CD8-positive, alpha-beta memory T cell (primary cell): ENCODE data around the gene CYB5R2. TPM values are rescaled to one million over a fixed set of nuclear protein-coding genes. Genes with fewer than 3 reads are reported as not detected.

Source experiments
- CTCF ChIA-PET: fragments of 350-600 bp; sonication (Branson Sonifier 250); formaldehyde crosslinking; loops from one replicate; lab custom pipeline; 2021; ENCODE audit warnings: antibody characterized with exemption; lab: Charles Lee
- POLR2A ChIA-PET: fragments of 350-600 bp; sonication (Branson Sonifier 250); formaldehyde crosslinking; loops from one replicate; lab custom pipeline; 2021; ENCODE audit warnings: antibody characterized with exemption; lab: Charles Lee
- DNase-seq, 5 donors: peaks; one replicate each; pipeline versions ENCODE4 v3.0.0 to v3.0.0-alpha.2; 2020 to 2022; ENCODE audit warnings: mixed read lengths in 1 of 5
- H3K27ac ChIP-seq: one replicate; pipeline ENCODE4 v1.7.0; 2013; ENCODE audit warnings: low read depth, mild to moderate bottlenecking, low read length, moderate library complexity
- H3K27me3 ChIP-seq: 2 replicates; pipeline ENCODE4 v1.7.0; 2013; ENCODE audit warnings: low read length, mild to moderate bottlenecking; ENCODE audit not compliant: insufficient read depth, poor library complexity, severe bottlenecking
- H3K36me3 ChIP-seq: 2 replicates; pipeline ENCODE4 v1.7.0; 2013; ENCODE audit warnings: mild to moderate bottlenecking, low read length, moderate library complexity; ENCODE audit not compliant: insufficient read depth
- H3K4me1 ChIP-seq: 2 replicates; pipeline ENCODE4 v1.7.0; 2013; ENCODE audit warnings: mild to moderate bottlenecking, low read length, moderate library complexity; ENCODE audit not compliant: insufficient read depth
- H3K4me3 ChIP-seq: 2 replicates; pipeline ENCODE4 v1.7.0; 2013; ENCODE audit warnings: mild to moderate bottlenecking, low read length
- H3K9me3 ChIP-seq: 2 replicates; pipeline ENCODE4 v1.7.0; 2013; ENCODE audit warnings: mild to moderate bottlenecking, low read length
- H3K27ac Mint-ChIP-seq, 8 donors: one replicate each; pipeline ENCODE4 v1.8.0; 2020 to 2021; ENCODE audit warnings: mixed read lengths in 8 of 8, mild to moderate bottlenecking in 6 of 8, inconsistent platforms in 3 of 8, moderate library complexity in 3 of 8
- H3K27me3 Mint-ChIP-seq, 2 donors: one replicate each; pipeline ENCODE4 v1.8.0; 2020 to 2021; ENCODE audit warnings: mixed read lengths in 2 of 2, mild to moderate bottlenecking in 1 of 2, moderate library complexity in 1 of 2
- H3K36me3 Mint-ChIP-seq, 3 donors: one replicate each; pipeline ENCODE4 v1.8.0; 2020 to 2021; ENCODE audit warnings: mixed read lengths in 3 of 3, inconsistent platforms in 1 of 3, mild to moderate bottlenecking in 1 of 3
- H3K4me1 Mint-ChIP-seq, 3 donors: one replicate each; pipeline ENCODE4 v1.8.0; 2020 to 2021; ENCODE audit warnings: mixed read lengths in 3 of 3, inconsistent platforms in 1 of 3, mild to moderate bottlenecking in 1 of 3
- H3K4me3 Mint-ChIP-seq, 7 donors: one replicate each; pipeline ENCODE4 v1.8.0; 2020 to 2021; ENCODE audit warnings: mixed read lengths in 7 of 7, mild to moderate bottlenecking in 6 of 7, moderate library complexity in 4 of 7, inconsistent platforms in 2 of 7
- H3K9me3 Mint-ChIP-seq, 5 donors: one replicate each; pipeline ENCODE4 v1.8.0; 2020 to 2022; ENCODE audit warnings: mixed read lengths in 5 of 5, mild to moderate bottlenecking in 3 of 5, moderate library complexity in 2 of 5, inconsistent platforms in 1 of 5
- polyA plus RNA-seq: library from polyadenylated mRNA; unstranded; fragments of 300-500 nt; fragmentation: Illumina TruSeq; gene quantifications from one replicate; pipeline ENCODE4 v1.2.3, GENCODE V29; 2021
- total RNA-seq, 2 experiments: library from RNA; stranded (reverse); gene quantifications; one replicate each; pipeline ENCODE4 v1.2.3, GENCODE V29; 2021

CYB5R2 gene
- total and polyA plus RNA-seq, 3 experiments from 2014 or later: 0.12 to 1.2 (median 0.80) TPM

DNA sequence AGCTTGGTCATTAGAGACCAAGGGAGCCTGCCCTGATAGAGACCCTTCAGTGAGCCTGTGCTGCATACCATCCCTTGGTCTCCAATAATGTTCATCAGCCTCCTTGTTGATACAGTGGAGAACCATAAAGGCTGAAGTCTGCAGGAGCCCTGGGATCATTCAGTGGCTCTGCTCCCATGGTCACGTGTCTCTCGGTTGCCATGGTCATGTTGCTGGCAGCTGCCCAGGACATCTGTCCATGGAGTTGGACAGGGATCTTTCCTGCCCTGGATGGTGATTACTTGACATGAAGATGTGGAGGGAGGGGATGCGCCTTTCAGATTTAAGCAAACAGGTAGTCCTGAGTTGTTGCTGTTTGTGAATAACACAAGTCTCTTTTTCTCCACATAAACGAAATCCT is 38.2 kb downstream of the CYB5R2 start:
- Mint-ChIP-seq H3K27me3 (no peaks in the 10 kb centered on the region), H3K36me3 (peaks cover 14 to 75% (median 16%) of the 10 kb centered on the region in 3 donors), H3K27ac (no peak overlapping the region), H3K4me1 (no peaks in the 10 kb centered on the region), H3K9me3 (no peaks in the 10 kb centered on the region), H3K4me3 (no peak overlapping the region)
- no peaks in the 10 kb centered on the region for H3K4me1 ChIP-seq
- DNase-seq: no peak
- ChIA-PET POLR2A (no interaction called here), CTCF (no interaction called here)
- H3K36me3 ChIP-seq: peaks cover 5% of the 10 kb centered on the region
- H3K4me3 ChIP-seq: no peak overlapping the region
- H3K9me3 ChIP-seq: no peaks in the 10 kb centered on the region
- H3K27ac ChIP-seq: no peak overlapping the region
- no peaks in the 10 kb centered on the region for H3K27me3 ChIP-seq

DNA sequence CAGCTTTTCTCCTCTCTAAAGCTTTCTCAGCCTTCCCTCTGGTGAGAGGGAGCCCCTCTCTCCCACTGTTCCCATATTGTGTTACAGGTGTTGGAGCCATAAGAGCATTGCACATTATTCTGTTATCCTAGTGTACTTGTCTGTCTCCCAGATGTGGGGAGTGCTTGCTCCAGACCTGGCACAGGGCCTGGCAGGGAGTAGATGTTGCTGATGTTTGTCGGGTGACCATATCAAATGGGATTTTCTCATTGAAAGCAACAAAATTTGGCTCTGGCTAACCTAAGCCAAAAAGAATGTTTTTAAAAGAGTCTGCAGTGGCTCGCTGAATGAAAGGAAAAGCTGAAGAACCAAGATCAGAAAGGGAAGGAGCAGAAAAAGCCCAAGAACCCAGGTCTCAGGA is 41.1 kb downstream of the CYB5R2 start:
- Histone ChIP-seq H3K9me3 (no peaks in the 10 kb centered on the region), H3K27me3 (no peaks in the 10 kb centered on the region), H3K4me3 (no peak overlapping the region), H3K27ac (no peak overlapping the region), H3K4me1 (no peaks in the 10 kb centered on the region), H3K36me3 (peaks cover 5% of the 10 kb centered on the region)
- no peaks in the 10 kb centered on the region for H3K27me3 Mint-ChIP-seq
- no peak overlapping the region for H3K4me3 Mint-ChIP-seq
- CTCF ChIA-PET: no interaction called here
- POLR2A ChIA-PET: no interaction called here
- no peaks in the 10 kb centered on the region for H3K4me1 Mint-ChIP-seq
- no peak overlapping the region for H3K27ac Mint-ChIP-seq
- no peak for DNase-seq
- peaks cover 12 to 80% (median 18%) of the 10 kb centered on the region in 3 donors for H3K36me3 Mint-ChIP-seq
- H3K9me3 Mint-ChIP-seq: no peaks in the 10 kb centered on the region

DNA sequence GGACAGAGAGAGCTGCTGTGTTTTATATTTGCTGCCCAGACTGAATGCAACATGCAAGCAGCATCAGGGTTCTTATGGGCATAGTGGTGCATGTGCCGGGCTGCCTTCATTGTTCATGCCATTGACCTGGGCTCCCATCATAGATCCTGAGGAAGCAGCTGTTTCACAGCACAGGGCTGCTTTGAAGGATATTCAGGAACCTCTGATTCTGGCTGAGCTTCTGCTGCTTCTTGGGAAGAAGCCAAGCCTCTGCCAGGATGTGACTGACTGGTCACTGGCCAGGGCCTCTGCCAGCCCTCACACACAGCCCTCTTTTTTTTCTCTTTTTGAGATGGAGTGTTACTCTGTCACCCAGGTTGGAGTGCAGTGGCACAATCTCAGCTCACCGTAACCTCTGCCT is 43.3 kb downstream of the CYB5R2 start:
- POLR2A ChIA-PET: no interaction called here
- peaks cover 9 to 73% (median 17%) of the 10 kb centered on the region in 3 donors for H3K36me3 Mint-ChIP-seq
- H3K27ac ChIP-seq: no peak overlapping the region
- H3K4me3 Mint-ChIP-seq: no peak overlapping the region
- peaks cover 5% of the 10 kb centered on the region for H3K36me3 ChIP-seq
- no peak for DNase-seq
- H3K4me1 ChIP-seq: no peaks in the 10 kb centered on the region
- CTCF ChIA-PET: no interaction called here
- H3K27me3 ChIP-seq: no peaks in the 10 kb centered on the region
- H3K4me1 Mint-ChIP-seq: no peaks in the 10 kb centered on the region
- H3K27me3 Mint-ChIP-seq: no peaks in the 10 kb centered on the region
- peak overlapping the region in 1 of 8 donors; percentile 16 for H3K27ac Mint-ChIP-seq
- no peak overlapping the region for H3K4me3 ChIP-seq
- H3K9me3 ChIP-seq: no peaks in the 10 kb centered on the region
- H3K9me3 Mint-ChIP-seq: no peaks in the 10 kb centered on the region

GRCh38 chr11:7628660-7629059 is 44.6 kb downstream of the CYB5R2 start:
- Histone ChIP-seq H3K36me3 (peaks cover 5% of the 10 kb centered on the region), H3K27me3 (no peaks in the 10 kb centered on the region), H3K27ac (no peak overlapping the region), H3K4me1 (no peaks in the 10 kb centered on the region), H3K9me3 (no peaks in the 10 kb centered on the region), H3K4me3 (no peak overlapping the region)
- Mint-ChIP-seq H3K4me1 (no peaks in the 10 kb centered on the region), H3K27me3 (no peaks in the 10 kb centered on the region), H3K9me3 (no peaks in the 10 kb centered on the region), H3K27ac (no peak overlapping the region), H3K4me3 (no peak overlapping the region), H3K36me3 (peaks cover 4 to 67% (median 14%) of the 10 kb centered on the region in 3 donors)
- no peak for DNase-seq
- ChIA-PET POLR2A (no interaction called here), CTCF (no interaction called here)

DNA sequence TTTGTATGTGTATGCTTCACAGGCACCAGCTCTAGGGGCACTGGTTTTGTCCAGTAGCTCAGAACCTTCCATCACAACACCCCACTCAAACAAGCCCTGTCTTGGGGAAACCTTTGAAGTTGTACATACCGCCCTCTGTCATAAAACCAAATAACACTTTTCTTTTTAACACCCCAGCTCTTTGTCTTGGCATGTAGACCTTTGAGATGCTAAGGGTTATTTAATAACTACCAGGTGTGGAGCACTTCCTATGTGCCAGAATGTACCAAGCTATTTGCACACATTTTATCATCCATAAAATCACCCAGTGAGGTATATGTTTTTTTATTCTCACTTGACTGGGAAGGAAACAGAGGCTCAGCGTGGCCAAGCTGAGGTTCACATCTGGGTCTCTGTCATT is 50.6 kb downstream of the CYB5R2 start:
- Mint-ChIP-seq H3K27me3 (no peaks in the 10 kb centered on the region), H3K36me3 (peaks cover 0 to 34% (median 5%) of the 10 kb centered on the region in 3 donors), H3K9me3 (no peaks in the 10 kb centered on the region), H3K27ac (no peak overlapping the region), H3K4me3 (no peak overlapping the region), H3K4me1 (no peaks in the 10 kb centered on the region)
- Histone ChIP-seq H3K4me3 (no peak overlapping the region), H3K27ac (no peak overlapping the region), H3K27me3 (no peaks in the 10 kb centered on the region), H3K36me3 (no peaks in the 10 kb centered on the region), H3K4me1 (no peaks in the 10 kb centered on the region), H3K9me3 (no peaks in the 10 kb centered on the region)
- POLR2A ChIA-PET: no interaction called here
- DNase-seq: no peak
- CTCF ChIA-PET: interaction anchor here (0.8 to 1.2 kb wide), 2 partner anchors 15 to 110 kb away, joined by 3 read pairs; no protein-coding TSS in a partner anchor

DNA sequence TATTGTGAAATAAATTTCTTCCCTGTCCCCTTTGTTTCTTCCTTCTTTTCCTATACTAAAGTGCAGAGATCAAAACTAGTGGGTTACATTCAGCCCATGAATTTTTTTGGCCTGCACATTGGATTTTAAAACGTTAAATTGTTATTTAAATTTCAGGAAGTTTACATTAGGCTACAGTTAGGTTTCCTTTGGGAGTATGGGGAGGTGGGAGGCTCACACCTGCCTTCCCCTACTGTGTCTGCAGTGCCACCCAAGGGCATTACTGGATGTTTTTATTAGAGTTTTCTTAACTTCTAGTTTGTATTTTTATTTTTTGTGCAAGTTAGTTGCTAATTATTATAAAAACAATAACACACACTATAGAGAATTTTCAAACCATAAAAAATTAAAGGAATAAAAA is 51.7 kb downstream of the CYB5R2 start:
- no peak for DNase-seq
- H3K4me1 ChIP-seq: no peaks in the 10 kb centered on the region
- ChIA-PET CTCF (no interaction called here), POLR2A (no interaction called here)
- H3K36me3 ChIP-seq: no peaks in the 10 kb centered on the region
- Mint-ChIP-seq H3K9me3 (no peaks in the 10 kb centered on the region), H3K36me3 (peaks cover 2 to 38% (median 5%) of the 10 kb centered on the region in 3 donors), H3K27ac (no peak overlapping the region), H3K4me3 (no peak overlapping the region), H3K27me3 (no peaks in the 10 kb centered on the region), H3K4me1 (no peaks in the 10 kb centered on the region)
- no peak overlapping the region for H3K27ac ChIP-seq
- H3K9me3 ChIP-seq: no peaks in the 10 kb centered on the region
- H3K27me3 ChIP-seq: no peaks in the 10 kb centered on the region
- H3K4me3 ChIP-seq: no peak overlapping the region

DNA sequence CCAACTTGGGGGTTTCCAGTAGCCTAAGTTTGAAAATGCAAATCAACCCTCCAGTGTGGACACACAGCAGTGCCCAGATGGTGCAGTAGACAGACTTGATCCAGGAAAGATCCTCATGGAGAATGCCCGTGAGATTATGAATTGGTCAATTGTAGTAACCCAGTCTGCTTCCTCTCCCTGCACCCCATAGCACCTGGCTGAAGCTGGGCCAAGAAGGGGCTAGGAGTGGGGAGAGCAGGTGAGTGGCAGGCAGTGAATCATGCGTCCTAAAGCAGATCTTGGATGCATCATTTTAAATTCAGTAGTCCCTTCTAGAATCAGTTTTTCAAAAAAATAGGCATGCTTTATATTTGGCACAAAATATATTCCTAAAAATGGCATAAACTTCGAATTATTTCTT is 52.2 kb downstream of the CYB5R2 start:
- Mint-ChIP-seq H3K27me3 (no peaks in the 10 kb centered on the region), H3K36me3 (peaks cover 5 to 36% (median 9%) of the 10 kb centered on the region in 3 donors), H3K9me3 (no peaks in the 10 kb centered on the region), H3K4me3 (no peak overlapping the region), H3K27ac (peak overlapping the region in 1 of 8 donors; percentile 57), H3K4me1 (no peaks in the 10 kb centered on the region)
- no peak overlapping the region for H3K27ac ChIP-seq
- no peaks in the 10 kb centered on the region for H3K36me3 ChIP-seq
- ChIA-PET POLR2A (no interaction called here), CTCF (interaction anchor here (1.4 kb wide), 1 partner anchor 10 kb away, joined by 3 read pairs; no protein-coding TSS in a partner anchor)
- H3K9me3 ChIP-seq: no peaks in the 10 kb centered on the region
- no peak for DNase-seq
- no peak overlapping the region for H3K4me3 ChIP-seq
- H3K27me3 ChIP-seq: no peaks in the 10 kb centered on the region
- H3K4me1 ChIP-seq: no peaks in the 10 kb centered on the region

DNA sequence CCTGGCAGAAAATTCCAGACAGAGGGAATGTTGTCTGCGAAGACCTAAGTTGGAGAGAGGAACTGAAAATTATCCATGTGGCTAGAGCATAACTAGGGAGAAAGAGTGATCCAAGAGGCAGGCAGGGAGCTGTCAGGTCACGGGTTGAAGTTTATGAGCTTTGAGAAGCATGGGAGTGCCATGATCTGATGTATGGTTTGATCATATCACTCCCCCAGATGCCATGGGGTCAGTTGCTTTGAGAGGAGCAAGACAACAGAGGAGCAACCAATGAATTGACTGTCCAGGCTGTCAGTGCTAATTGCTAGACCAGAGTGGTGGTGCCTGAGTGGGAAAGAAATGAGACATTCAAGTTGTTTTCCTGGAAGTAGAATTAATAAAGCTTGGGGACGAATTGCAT is 54.0 kb downstream of the CYB5R2 start:
- H3K9me3 Mint-ChIP-seq: no peaks in the 10 kb centered on the region
- no peak overlapping the region for H3K27ac Mint-ChIP-seq
- Histone ChIP-seq H3K36me3 (no peaks in the 10 kb centered on the region), H3K9me3 (no peaks in the 10 kb centered on the region), H3K27me3 (no peaks in the 10 kb centered on the region), H3K4me1 (no peaks in the 10 kb centered on the region), H3K4me3 (no peak overlapping the region), H3K27ac (no peak overlapping the region)
- H3K4me1 Mint-ChIP-seq: no peaks in the 10 kb centered on the region
- CTCF ChIA-PET: no interaction called here
- H3K36me3 Mint-ChIP-seq: peaks cover 4 to 30% (median 5%) of the 10 kb centered on the region in 3 donors
- POLR2A ChIA-PET: no interaction called here
- H3K27me3 Mint-ChIP-seq: no peaks in the 10 kb centered on the region
- no peak for DNase-seq
- no peak overlapping the region for H3K4me3 Mint-ChIP-seq

DNA sequence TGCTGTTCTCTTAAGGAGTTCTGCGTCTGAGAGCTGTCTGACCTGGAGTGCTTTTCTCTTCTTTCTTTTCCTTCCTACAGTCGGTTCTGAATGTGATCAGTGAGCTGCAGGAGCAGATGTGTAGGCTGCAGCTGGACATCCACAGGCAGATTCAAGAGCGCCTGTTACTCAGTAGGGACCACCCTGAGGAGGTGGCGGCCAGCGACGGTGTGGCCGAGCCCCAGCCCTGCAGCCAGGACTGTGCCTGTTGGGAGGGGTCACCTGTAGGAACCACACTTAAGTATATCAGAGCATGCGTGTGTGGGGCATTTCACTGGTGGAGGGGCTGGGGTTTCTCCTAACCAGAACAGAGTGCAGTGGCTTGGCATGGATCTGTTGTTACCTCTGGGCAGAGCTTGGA is 56.3 kb downstream of the CYB5R2 start:
- H3K27ac Mint-ChIP-seq: no peak overlapping the region
- H3K9me3 Mint-ChIP-seq: no peaks in the 10 kb centered on the region
- no peaks in the 10 kb centered on the region for H3K27me3 Mint-ChIP-seq
- H3K27ac ChIP-seq: no peak overlapping the region
- H3K9me3 ChIP-seq: no peaks in the 10 kb centered on the region
- CTCF ChIA-PET: no interaction called here
- H3K4me1 Mint-ChIP-seq: no peaks in the 10 kb centered on the region
- no peaks in the 10 kb centered on the region for H3K27me3 ChIP-seq
- no peaks in the 10 kb centered on the region for H3K36me3 ChIP-seq
- DNase-seq: no peak
- H3K4me3 ChIP-seq: no peak overlapping the region
- H3K4me1 ChIP-seq: no peaks in the 10 kb centered on the region
- no peak overlapping the region for H3K4me3 Mint-ChIP-seq
- peaks cover 5 to 28% (median 6%) of the 10 kb centered on the region in 3 donors for H3K36me3 Mint-ChIP-seq
- POLR2A ChIA-PET: no interaction called here
